ENCODE measurements around the gene TGM1.

- no peak for TF ChIP-seq CTCF (IDR thresholded peaks at IDR 0.05)
- TF ChIP-seq POLR2A (IDR thresholded peaks at IDR 0.05), result no peak
Observed at GRCh38 chr14:24266344-24267244, 3.6 kb upstream of the TGM1 start.
